Endothelial cell of umbilical vein (primary cell): ENCODE results near the gene NTRK2. TPM values are rescaled to one million over a fixed set of nuclear protein-coding genes. Genes with fewer than 3 reads are reported as not detected.

ENCODE experiments used
- BruUV-seq: library from RNA; stranded (reverse); fragments of 400-500 nt; replicated peaks from 2 replicates; lab custom pipeline; 2021; lab: Mats Ljungman, UMichigan
- CTCF ChIA-PET: fragments of 300-600, 350-600 bp; sonication (Branson Sonifier 250); formaldehyde crosslinking; loops from one replicate; lab custom pipeline; 2021; ENCODE audit warnings: antibody characterized with exemption, inconsistent platforms; lab: Charles Lee
- POLR2A ChIA-PET: fragments of 300-600, 350-600 bp; sonication (Branson Sonifier 250); formaldehyde crosslinking; loops from one replicate; lab custom pipeline; 2021; ENCODE audit warnings: antibody characterized with exemption, inconsistent platforms; lab: Charles Lee
- DNase-seq: peaks from one replicate; pipeline ENCODE4 v3.0.0-alpha.2; 2011; ENCODE audit warnings: low read depth, low spot score
- FAIRE-seq: peaks from 2 replicates; lab custom pipeline; 2011; peaks lifted over from hg19 to GRCh38; lab: Jason Lieb, UNC
- H2AFZ ChIP-seq: 2 replicates; pipeline ENCODE4 v1.6.0; 2012; ENCODE audit warnings: low read depth, low read length, control low read depth, inconsistent platforms
- H3K27ac ChIP-seq: 2 replicates; pipeline ENCODE4 v1.5.1; 2011; ENCODE audit warnings: low read depth, mild to moderate bottlenecking, control low read depth, low read length, moderate library complexity; ENCODE audit not compliant: insufficient read depth
- H3K27me3 ChIP-seq, 2 experiments: 2 replicates each; pipeline versions ENCODE4 v1.6.0 to v1.6.1; 2011; ENCODE audit warnings: low read length in 2 of 2, mixed read lengths in 1 of 2; ENCODE audit not compliant: control insufficient read depth in 2 of 2, insufficient read depth in 2 of 2
- H3K36me3 ChIP-seq, 2 experiments: 2 replicates in 1 of 2; 3 replicates in 1 of 2; pipeline ENCODE4 v1.5.1; 2011; ENCODE audit warnings: low read length in 2 of 2, mild to moderate bottlenecking in 1 of 2, moderate library complexity in 1 of 2; ENCODE audit not compliant: control insufficient read depth in 2 of 2, insufficient read depth in 2 of 2; ENCODE audit errors: extremely low read depth in 1 of 2
- H3K4me1 ChIP-seq: 3 replicates; pipeline ENCODE4 v1.5.1; 2011; ENCODE audit warnings: mild to moderate bottlenecking, low read length; ENCODE audit not compliant: control insufficient read depth, insufficient read depth; ENCODE audit errors: extremely low read depth
- H3K4me2 ChIP-seq: 2 replicates; pipeline ENCODE4 v1.6.1; 2011; ENCODE audit warnings: low read length, control low read depth, mixed read lengths; ENCODE audit not compliant: insufficient read depth
- H3K4me3 ChIP-seq, 3 experiments: fragments of 200-600 bp in 1 of 3; sonication (generic), shearing (Covaris generic) in 1 of 3; replicated peaks in 1 of 3; 2 replicates each; pipeline ENCODE4 v1.5.1; 2011 to 2016; ENCODE audit warnings: control low read depth in 3 of 3, low read length in 3 of 3, mild to moderate bottlenecking in 2 of 3, inconsistent platforms in 1 of 3, low read depth in 1 of 3, moderate library complexity in 1 of 3; ENCODE audit not compliant: insufficient read depth in 1 of 3
- H3K79me2 ChIP-seq: 2 replicates; pipeline ENCODE4 v1.6.0; 2012; ENCODE audit warnings: low read length, inconsistent platforms; ENCODE audit not compliant: control insufficient read depth, insufficient read depth
- H3K9ac ChIP-seq: replicated peaks from 2 replicates; pipeline ENCODE3; 2011; ENCODE audit warnings: low read length, control low read depth; ENCODE audit not compliant: insufficient read depth; ENCODE audit errors: extremely low read depth
- H3K9me1 ChIP-seq: replicated peaks from 3 replicates; pipeline ENCODE4 v1.6.0; 2011; ENCODE audit warnings: mild to moderate bottlenecking, low read length; ENCODE audit not compliant: control insufficient read depth, insufficient read depth; ENCODE audit errors: extremely low read depth
- H3K9me3 ChIP-seq: replicated peaks from 2 replicates; pipeline ENCODE4 v1.5.1; 2012; ENCODE audit warnings: low read length, inconsistent platforms; ENCODE audit not compliant: control insufficient read depth, insufficient read depth
- H4K20me1 ChIP-seq: replicated peaks from 2 replicates; pipeline ENCODE3; 2011; ENCODE audit warnings: mild to moderate bottlenecking, low read length; ENCODE audit not compliant: control insufficient read depth, insufficient read depth; ENCODE audit errors: extremely low read depth
- CTCF ChIP-seq, 2 donors: IDR thresholded peaks; 1 replicate in 1 of 2; 2 replicates in 1 of 2; pipeline ENCODE4 v1.5.1; 2011; ENCODE audit warnings: low read length in 2 of 2, mild to moderate bottlenecking in 2 of 2, moderate library complexity in 2 of 2, control low read depth in 1 of 2, inconsistent platforms in 1 of 2, low read depth in 1 of 2; ENCODE audit not compliant: insufficient read depth in 1 of 2; ENCODE audit errors: extremely low read depth in 1 of 2
- EZH2 ChIP-seq: IDR thresholded peaks from 2 replicates; pipeline ENCODE4 v1.6.1; 2012; ENCODE audit warnings: borderline replicate concordance, low read depth, mild to moderate bottlenecking, moderate library complexity, low read length, inconsistent platforms; ENCODE audit not compliant: severe bottlenecking
- FOS ChIP-seq: IDR thresholded peaks from 2 replicates; pipeline ENCODE4 v1.6.1; 2011; ENCODE audit warnings: mild to moderate bottlenecking, low read length, moderate library complexity, borderline replicate concordance; ENCODE audit not compliant: insufficient read depth
- GATA2 ChIP-seq: IDR thresholded peaks from 2 replicates; pipeline ENCODE4 v1.7.0; 2011; ENCODE audit warnings: low read depth, mild to moderate bottlenecking, moderate library complexity, mixed read lengths, low read length; ENCODE audit not compliant: insufficient read length, insufficient read depth
- JUN ChIP-seq: IDR thresholded peaks from 2 replicates; pipeline ENCODE4 v1.6.1; 2011; ENCODE audit warnings: borderline replicate concordance, low read depth; ENCODE audit not compliant: insufficient read length, insufficient read depth
- MYC ChIP-seq: IDR thresholded peaks from one replicate; pipeline ENCODE4 v1.6.1; 2011; ENCODE audit warnings: mild to moderate bottlenecking, low read depth, low read length
- POLR2A ChIP-seq: IDR thresholded peaks from 2 replicates; pipeline ENCODE4 v1.6.1; 2012; ENCODE audit warnings: low read depth, mild to moderate bottlenecking, control low read depth, low read length
- POLR2AphosphoS5 ChIP-seq: IDR thresholded peaks from 2 replicates; pipeline ENCODE4 v1.6.1; 2012; ENCODE audit warnings: low read depth, mild to moderate bottlenecking, control low read depth, low read length, moderate library complexity; ENCODE audit not compliant: insufficient read depth
- dilution Hi-C: fragments of 300-500 bp; cut with MboI; formaldehyde crosslinking; loops from one replicate; pipeline ENCODE4 v1.15.0; 2019; ENCODE audit warnings: low sequenced_read_pairs; ENCODE audit not compliant: extremely low pct_ligation_motif_present
- intact Hi-C: fragments of 100-400 bp; cut with micrococcal nuclease; formaldehyde crosslinking; loops from one replicate; pipeline ENCODE4 v1.10.0; 2022
- polyA plus RNA-seq, 4 experiments: library from polyadenylated mRNA; depleted of rRNA in 3 of 4; stranded (reverse) in 3 of 4; unstranded in 1 of 4; fragments of >200 nt; gene quantifications; 2 replicates each; pipeline versions ENCODE4 v1.2.1 to v1.2.3, GENCODE V29; 2011 to 2012; ENCODE audit warnings: missing spikeins in 1 of 4
- total RNA-seq: library from RNA; stranded (reverse); gene quantifications from 2 replicates; pipeline ENCODE4 v1.2.3, GENCODE V29; 2021
- TF ChIP-seq, protein P1 (sequence below): IDR thresholded peaks from 2 replicates; pipeline ENCODE4 v1.6.1; 2011; ENCODE audit not compliant: insufficient read depth, insufficient read length

NTRK2 gene
- total and polyA plus RNA-seq, 2 donors (not counting 3 experiments of a cell fraction or from before 2014, with no cell fraction given): 0.01 to 0.13 TPM

- intact Hi-C loops (no loop called here), dilution Hi-C loops (no loop called here)
- Histone ChIP-seq H3K79me2 (no peaks in the 10 kb centered on the region), H4K20me1 (no peaks in the 10 kb centered on the region), H3K9ac (no peak overlapping the region), H3K36me3 (no peaks in the 10 kb centered on the region), H3K4me3 (no peak overlapping the region), H3K9me1 (no peaks in the 10 kb centered on the region), H2AFZ (no peak overlapping the region), H3K27ac (no peak overlapping the region), H3K27me3 (peaks cover 26 to 35% of the 10 kb centered on the region in 2 experiments), H3K4me1 (peaks cover 6% of the 10 kb centered on the region), H3K4me2 (no peak overlapping the region), H3K9me3 (no peaks in the 10 kb centered on the region)
- BruUV-seq: no TSS peak
- FAIRE-seq (no peak), DNase-seq (no peak)
- ChIA-PET CTCF (interaction anchor here (0.6 kb wide), 1 partner anchor 936 kb away, joined by 4 read pairs; no protein-coding TSS in a partner anchor), POLR2A (no interaction called here)
- TF ChIP-seq, protein P1, sequence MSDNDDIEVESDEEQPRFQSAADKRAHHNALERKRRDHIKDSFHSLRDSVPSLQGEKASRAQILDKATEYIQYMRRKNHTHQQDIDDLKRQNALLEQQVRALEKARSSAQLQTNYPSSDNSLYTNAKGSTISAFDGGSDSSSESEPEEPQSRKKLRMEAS: no peak
- TF ChIP-seq MYC: no peak
- no peak for TF ChIP-seq GATA2
- no peak for TF ChIP-seq JUN
- no peak for TF ChIP-seq POLR2A
- TF ChIP-seq CTCF (IDR thresholded peaks at IDR 0.05; ENCODE audit: extremely low read depth in 1 of 2, insufficient read depth in 1 of 2, low read depth in 1 of 2, low read length in 2 of 2): no peak
- TF ChIP-seq POLR2AphosphoS5: no peak
- no peak for TF ChIP-seq EZH2
- TF ChIP-seq FOS: no peak
Measured at GRCh38 chr9:84673806-84674205, 4.3 kb downstream of the NTRK2 start.
